ENCODE data around the gene KRTAP5-8. TPM values are rescaled to one million over a fixed set of nuclear protein-coding genes. Genes with fewer than 3 reads are reported as not detected.
A peak's percentile ranks its signal among the peaks of the same experiment; 100 is the strongest.

KRTAP5-8 gene
- total RNA-seq, 1 experiment from 2014 or later, result not detected

GRCh38 chr11:71580057-71581003, 42.5 kb downstream of the KRTAP5-8 start:
- ChIA-PET POLR2A (no interaction called here), CTCF (interaction anchor here (0.6 to 1.5 kb wide), 6 partner anchors 12 to 133 kb away, joined by 3 to 5 read pairs (median 3); partner anchors contain the start of genes KRTAP5-9 and NADSYN1)
- no peak overlapping the region for H3K4me3 ChIP-seq (ENCODE audit: low read depth in 2 of 2, low read length in 2 of 2)
- H3K27me3 ChIP-seq (ENCODE audit: control insufficient read depth, insufficient read depth, low read length), result peaks cover 7% of the 10 kb centered on the region; the same call in 1 of the 2 replicates
- H3K27ac ChIP-seq (ENCODE audit: low read length), result no peak overlapping the region
- intact Hi-C loops (cut with micrococcal nuclease; ENCODE audit: unreplicated experiment) (no loop called here), in situ Hi-C loops (cut with HindIII; ENCODE audit: low pct_unique_long_range_greater_than_20kb, low sequenced_read_pairs) (no loop called here)
- TF ChIP-seq REST (IDR thresholded peaks at IDR 0.05; ENCODE audit: insufficient read depth in 1 of 2, low read depth in 2 of 2, low read length in 1 of 2) (no peak), CTCF (IDR thresholded peaks at IDR 0.05) (peak; percentile 98), TCF7L2 (IDR thresholded peaks at IDR 0.05; ENCODE audit: low read depth, low read length) (no peak), SIN3A (IDR thresholded peaks at IDR 0.05; ENCODE audit: borderline replicate concordance, insufficient read depth, low read depth, low read length) (no peak)
- H3K9me3 ChIP-seq (ENCODE audit: control insufficient read depth, insufficient read depth, low read depth, low read length), result no peaks in the 10 kb centered on the region
- peaks cover 5% of the 10 kb centered on the region for H3K4me1 ChIP-seq (ENCODE audit: control insufficient read depth, insufficient read depth, low read length)
- H3K36me3 ChIP-seq (ENCODE audit: control insufficient read depth, insufficient read depth, low read length), result no peaks in the 10 kb centered on the region
- ATAC-seq (peak; percentile 94), DNase-seq (ENCODE audit: low read depth, low spot score) (peak; percentile 50)
- BruUV-seq (replicated peaks), result no TSS peak

- H3K4me1 ChIP-seq (ENCODE audit: control insufficient read depth, insufficient read depth, low read length), result peaks cover 5% of the 10 kb centered on the region
- intact Hi-C loops (cut with micrococcal nuclease; ENCODE audit: unreplicated experiment) (no loop called here), in situ Hi-C loops (cut with HindIII; ENCODE audit: low pct_unique_long_range_greater_than_20kb, low sequenced_read_pairs) (no loop called here)
- H3K9me3 ChIP-seq (ENCODE audit: control insufficient read depth, insufficient read depth, low read depth, low read length), result no peaks in the 10 kb centered on the region
- H3K4me3 ChIP-seq (ENCODE audit: low read depth in 2 of 2, low read length in 2 of 2), result no peak overlapping the region
- POLR2A ChIA-PET, result no interaction called here
- no TSS peak for BruUV-seq (replicated peaks)
- H3K36me3 ChIP-seq (ENCODE audit: control insufficient read depth, insufficient read depth, low read length), result no peaks in the 10 kb centered on the region
- no peak for DNase-seq (ENCODE audit: low read depth, low spot score)
- peaks cover 5% of the 10 kb centered on the region; the same call in 1 of the 2 replicates for H3K27me3 ChIP-seq (ENCODE audit: control insufficient read depth, insufficient read depth, low read length)
- CTCF ChIA-PET, result no interaction called here
- TF ChIP-seq TCF7L2 (IDR thresholded peaks at IDR 0.05; ENCODE audit: low read depth, low read length) (no peak), REST (IDR thresholded peaks at IDR 0.05; ENCODE audit: insufficient read depth in 1 of 2, low read depth in 2 of 2, low read length in 1 of 2) (no peak), SIN3A (IDR thresholded peaks at IDR 0.05; ENCODE audit: borderline replicate concordance, insufficient read depth, low read depth, low read length) (no peak), POLR2AphosphoS5 (IDR thresholded peaks at IDR 0.05; ENCODE audit: low read depth, low read length) (no peak), CTCF (IDR thresholded peaks at IDR 0.05) (no peak)
- no peak for ATAC-seq
- no peak overlapping the region for H3K27ac ChIP-seq (ENCODE audit: low read length)
Observed at GRCh38 chr11:71581826-71582225, 44.0 kb downstream of the KRTAP5-8 start.
